Upper lobe of left lung (tissue), 6 donors: ENCODE results near the gene SLC8A2. TPM values are rescaled to one million over a fixed set of nuclear protein-coding genes. Genes with fewer than 3 reads are reported as not detected.
A peak's percentile ranks its signal among the peaks of the same experiment; 100 is the strongest.

ENCODE experiments used
- ATAC-seq, 2 donors: fragments of 200-7000 bp; cut with Tn5 transposase; one replicate each; pipeline ENCODE4 v1.9.1; 2022; ENCODE audit warnings: mild to moderate bottlenecking in 2 of 2, moderate library complexity in 2 of 2; ENCODE audit not compliant: low FRiP score in 2 of 2
- DNase-seq, 2 donors: peaks; one replicate each; pipeline ENCODE4 v3.0.0-alpha.2; 2019 to 2020
- H3K27ac ChIP-seq, 4 donors: fragments of 200-600 bp; sonication (generic); one replicate each; pipeline ENCODE4 v1.5.1; 2016 to 2019
- H3K27me3 ChIP-seq, 4 donors: fragments of 200-600 bp; sonication (generic); one replicate each; pipeline ENCODE4 v1.5.1; 2017 to 2019
- H3K36me3 ChIP-seq, 4 donors: fragments of 200-600 bp; sonication (generic); one replicate each; pipeline ENCODE4 v1.5.1; 2016 to 2019
- H3K4me1 ChIP-seq, 4 donors: fragments of 200-600 bp; sonication (generic); one replicate each; pipeline ENCODE4 v1.5.1; 2018 to 2019
- H3K4me3 ChIP-seq, 4 donors: fragments of 200-600 bp; sonication (generic); one replicate each; pipeline ENCODE4 v1.5.1; 2017 to 2019; ENCODE audit warnings: mild to moderate bottlenecking in 2 of 4, moderate library complexity in 1 of 4
- H3K9me3 ChIP-seq, 4 donors: fragments of 200-600 bp; sonication (generic); one replicate each; pipeline ENCODE4 v1.5.1; 2018 to 2019
- EP300 ChIP-seq, 4 donors: sonication (generic); formaldehyde crosslinking; IDR thresholded peaks; one replicate each; pipeline ENCODE4 v1.5.1; 2017; ENCODE audit warnings: antibody characterized with exemption in 4 of 4, control low read depth in 2 of 4
- POLR2A ChIP-seq, 4 donors: fragments of 450-650 bp; IDR thresholded peaks; one replicate each; pipeline ENCODE4 v1.5.1; 2016 to 2017; ENCODE audit warnings: antibody characterized with exemption in 4 of 4, mild to moderate bottlenecking in 2 of 4
- POLR2AphosphoS5 ChIP-seq, 2 donors: sonication (generic); formaldehyde crosslinking; IDR thresholded peaks; one replicate each; pipeline ENCODE4 v1.5.1; 2017; ENCODE audit warnings: antibody characterized with exemption in 2 of 2
- whole genome bisulfite sequencing, 2 donors: methylation state at CpG; one replicate each; pipeline ENCODE4 v1.1.5; 2017 to 2018; 5-methylcytosine and 5-hydroxymethylcytosine counted together
- total RNA-seq, 6 donors: library from RNA; depleted of rRNA in 4 of 6; stranded (reverse); fragments of >200 nt in 4 of 6; gene quantifications; one replicate each; pipeline versions ENCODE4 v1.1.0 to v1.2.1, GENCODE V29; 2016 to 2021
- TF ChIP-seq, protein P1 (sequence below), 6 experiments: fragments of 450-650 bp in 4 of 6; fragments of 200-600 bp in 2 of 6; sonication (generic) in 2 of 6; IDR thresholded peaks; one replicate each; pipeline ENCODE4 v1.5.1; 2016 to 2019; ENCODE audit warnings: antibody characterized with exemption in 6 of 6
- donor health status: DM: no; HTN: no; CAD: no; lungs with moderate emphysema.
- donor health status: DM: no; HTN: yes; CAD: no; lungs with severe emphysema.

The SLC8A2 gene
- total RNA-seq, 6 donors from 2014 or later = 0.11 to 0.64 (median 0.15) TPM; not detected in 3

DNA sequence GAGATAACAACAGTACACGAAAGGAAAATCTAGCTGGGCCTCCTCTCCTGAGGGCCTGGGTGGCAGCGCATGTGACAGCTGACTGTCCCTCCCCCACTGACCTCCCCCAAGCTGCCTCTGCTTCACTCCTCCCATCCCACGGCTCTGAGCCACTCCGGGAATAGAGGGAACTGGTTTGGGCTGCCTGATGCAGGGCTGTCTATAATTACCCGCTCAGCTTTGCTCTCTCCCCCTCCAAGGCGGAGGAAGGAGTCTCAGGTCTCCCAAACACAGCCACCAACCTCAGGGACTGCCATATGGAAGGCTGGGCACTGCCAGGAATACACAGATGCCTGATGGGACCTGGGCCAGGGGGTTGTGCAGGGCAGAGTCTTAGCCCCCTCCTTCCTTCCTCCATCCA lies 35.3 kb upstream of the SLC8A2 start:
- TF ChIP-seq POLR2AphosphoS5 (IDR thresholded peaks at IDR 0.05) (no peak), EP300 (IDR thresholded peaks at IDR 0.05) (no peak), POLR2A (IDR thresholded peaks at IDR 0.05) (no peak)
- TF ChIP-seq, protein P1, sequence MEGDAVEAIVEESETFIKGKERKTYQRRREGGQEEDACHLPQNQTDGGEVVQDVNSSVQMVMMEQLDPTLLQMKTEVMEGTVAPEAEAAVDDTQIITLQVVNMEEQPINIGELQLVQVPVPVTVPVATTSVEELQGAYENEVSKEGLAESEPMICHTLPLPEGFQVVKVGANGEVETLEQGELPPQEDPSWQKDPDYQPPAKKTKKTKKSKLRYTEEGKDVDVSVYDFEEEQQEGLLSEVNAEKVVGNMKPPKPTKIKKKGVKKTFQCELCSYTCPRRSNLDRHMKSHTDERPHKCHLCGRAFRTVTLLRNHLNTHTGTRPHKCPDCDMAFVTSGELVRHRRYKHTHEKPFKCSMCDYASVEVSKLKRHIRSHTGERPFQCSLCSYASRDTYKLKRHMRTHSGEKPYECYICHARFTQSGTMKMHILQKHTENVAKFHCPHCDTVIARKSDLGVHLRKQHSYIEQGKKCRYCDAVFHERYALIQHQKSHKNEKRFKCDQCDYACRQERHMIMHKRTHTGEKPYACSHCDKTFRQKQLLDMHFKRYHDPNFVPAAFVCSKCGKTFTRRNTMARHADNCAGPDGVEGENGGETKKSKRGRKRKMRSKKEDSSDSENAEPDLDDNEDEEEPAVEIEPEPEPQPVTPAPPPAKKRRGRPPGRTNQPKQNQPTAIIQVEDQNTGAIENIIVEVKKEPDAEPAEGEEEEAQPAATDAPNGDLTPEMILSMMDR (IDR thresholded peaks at IDR 0.05) = no peak
- ATAC-seq (no peak), DNase-seq (no peak)
- H3K27me3 ChIP-seq = no peaks in the 10 kb centered on the region
- WGBS, 2 donors = 61 to 77% methylated on average over 4 to 6 of the region's 6 CpGs
- H3K4me1 ChIP-seq = peaks cover 52 to 59% (median 53%) of the 10 kb centered on the region in 4 donors
- peaks cover 0 to 45% (median 21%) of the 10 kb centered on the region in 4 donors for H3K36me3 ChIP-seq
- H3K27ac ChIP-seq = peak overlapping the region in 1 of 4 donors; percentile 25
- H3K4me3 ChIP-seq = no peak overlapping the region
- H3K9me3 ChIP-seq = no peaks in the 10 kb centered on the region

DNA sequence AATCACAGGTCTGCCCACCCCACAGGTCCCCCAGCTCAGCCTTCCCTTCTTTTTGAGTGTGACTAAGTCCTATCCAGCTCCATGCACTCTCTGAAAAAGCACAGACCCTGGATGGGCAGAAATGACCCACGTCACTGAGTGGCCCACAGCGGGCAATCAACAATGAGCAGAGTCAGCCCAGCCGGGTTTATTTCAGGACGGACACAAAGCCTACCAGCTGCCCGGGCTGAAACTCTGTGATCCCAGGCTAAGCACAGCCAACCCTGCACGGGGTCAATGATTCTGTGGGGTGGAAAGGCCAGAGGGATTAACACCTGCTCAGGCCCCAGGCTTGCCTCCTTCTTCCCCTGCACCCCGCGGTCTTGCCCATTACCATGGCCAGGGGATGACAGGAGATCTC lies 34.8 kb upstream of the SLC8A2 start:
- WGBS, 2 donors = 83 to 96% methylated on average over 5 to 6 of the region's 8 CpGs
- Histone ChIP-seq H3K27me3 (no peaks in the 10 kb centered on the region), H3K27ac (no peak overlapping the region), H3K4me3 (no peak overlapping the region), H3K4me1 (peaks cover 47 to 54% (median 48%) of the 10 kb centered on the region in 4 donors), H3K9me3 (no peaks in the 10 kb centered on the region), H3K36me3 (peaks cover 0 to 51% (median 26%) of the 10 kb centered on the region in 4 donors)
- no peak for TF ChIP-seq EP300 (IDR thresholded peaks at IDR 0.05)
- no peak for TF ChIP-seq POLR2A (IDR thresholded peaks at IDR 0.05)
- TF ChIP-seq, protein P1 (IDR thresholded peaks at IDR 0.05) = no peak
- TF ChIP-seq POLR2AphosphoS5 (IDR thresholded peaks at IDR 0.05) = no peak
- no peak for ATAC-seq
- DNase-seq = no peak

DNA sequence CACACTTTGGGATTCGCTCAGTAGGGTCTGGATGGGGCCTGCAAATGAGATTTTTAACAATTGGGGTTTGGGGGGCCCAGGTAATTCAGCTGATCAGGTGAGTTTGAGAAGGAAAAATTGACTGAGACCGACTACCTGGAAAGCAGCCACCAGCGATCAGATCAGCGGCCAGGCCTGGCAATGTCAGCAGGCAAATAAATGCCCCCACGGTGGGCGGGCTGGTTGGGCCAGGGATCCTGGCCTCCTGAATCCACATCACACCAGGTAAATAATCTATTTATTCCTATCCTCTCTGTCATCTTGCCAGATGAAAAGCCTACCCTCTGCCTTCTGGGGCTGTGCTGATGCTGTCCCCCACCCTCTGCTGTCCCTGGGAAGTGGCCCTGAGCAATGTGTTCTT lies 33.8 kb upstream of the SLC8A2 start:
- Histone ChIP-seq H3K27me3 (no peaks in the 10 kb centered on the region), H3K4me3 (no peak overlapping the region), H3K9me3 (no peaks in the 10 kb centered on the region), H3K27ac (no peak overlapping the region), H3K4me1 (peaks cover 37 to 44% (median 38%) of the 10 kb centered on the region in 4 donors), H3K36me3 (peaks cover 0 to 58% (median 35%) of the 10 kb centered on the region in 4 donors)
- 94 to 98% methylated on average over 6 of the region's 6 CpGs for WGBS, 2 donors
- DNase-seq (no peak), ATAC-seq (no peak)
- TF ChIP-seq POLR2A (IDR thresholded peaks at IDR 0.05) = no peak
- TF ChIP-seq EP300 (IDR thresholded peaks at IDR 0.05) = no peak
- no peak for TF ChIP-seq POLR2AphosphoS5 (IDR thresholded peaks at IDR 0.05)
- TF ChIP-seq, protein P1 (IDR thresholded peaks at IDR 0.05) = no peak

DNA sequence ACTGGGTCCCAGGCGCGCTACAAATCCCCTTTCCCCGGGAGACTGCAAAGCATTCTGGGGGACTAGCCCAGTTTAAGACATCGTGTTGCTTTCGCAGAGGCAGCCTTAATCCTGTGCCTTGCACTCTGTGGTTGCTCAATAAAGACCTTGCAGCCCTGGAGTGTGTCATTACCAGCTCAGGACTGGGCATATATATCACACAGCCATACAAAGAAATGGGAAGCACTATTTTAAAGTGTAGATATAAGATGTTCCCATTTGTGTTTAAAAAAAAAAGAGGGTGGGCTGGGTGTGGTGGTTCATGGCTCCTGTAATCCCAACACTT lies 32.1 kb upstream of the SLC8A2 start:
- H3K27ac ChIP-seq = no peak overlapping the region
- TF ChIP-seq, protein P1 (IDR thresholded peaks at IDR 0.05) = no peak
- no peak for TF ChIP-seq POLR2A (IDR thresholded peaks at IDR 0.05)
- TF ChIP-seq POLR2AphosphoS5 (IDR thresholded peaks at IDR 0.05) = no peak
- no peak for TF ChIP-seq EP300 (IDR thresholded peaks at IDR 0.05)
- DNase-seq (no peak), ATAC-seq (no peak)
- no peaks in the 10 kb centered on the region for H3K27me3 ChIP-seq
- 75 to 94% methylated on average over 4 to 5 of the region's 5 CpGs for WGBS, 2 donors
- H3K9me3 ChIP-seq = no peaks in the 10 kb centered on the region
- peaks cover 2 to 71% (median 50%) of the 10 kb centered on the region in 4 donors for H3K36me3 ChIP-seq
- peaks cover 22 to 28% (median 23%) of the 10 kb centered on the region in 4 donors for H3K4me1 ChIP-seq
- no peak overlapping the region for H3K4me3 ChIP-seq

DNA sequence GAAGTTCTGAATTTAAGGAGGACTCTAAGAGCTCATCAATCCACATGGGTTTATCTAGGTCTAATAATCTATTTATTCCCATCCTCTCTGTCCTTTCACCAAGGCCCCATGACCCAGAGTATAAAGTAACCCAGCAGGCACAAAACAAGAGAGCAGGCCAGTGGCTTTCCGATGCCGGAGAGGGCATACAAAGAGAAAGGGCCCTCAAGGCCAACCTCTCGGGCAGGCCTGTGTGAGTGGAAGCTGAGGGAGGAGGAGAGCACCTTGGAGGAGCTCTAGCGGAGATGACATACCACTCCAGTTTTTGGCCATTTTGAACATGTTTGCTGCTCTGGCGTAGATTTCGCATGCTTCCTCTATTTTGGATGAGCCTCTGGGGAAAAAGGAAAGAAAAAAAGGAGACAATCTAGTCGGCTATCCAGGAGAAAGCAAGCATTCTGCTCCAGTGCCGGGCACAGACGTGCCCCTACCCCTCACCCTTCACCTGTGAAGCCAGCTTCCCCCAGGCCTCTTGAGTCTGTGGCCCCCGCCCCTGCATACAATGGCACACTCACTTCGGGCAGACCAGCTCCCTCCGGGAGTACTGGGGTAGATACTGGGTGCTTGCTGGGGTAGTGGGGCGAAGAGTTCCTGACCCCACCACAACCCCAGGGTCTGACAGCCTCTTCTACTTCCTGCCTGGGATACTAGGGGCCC lies 31.6 kb upstream of the SLC8A2 start:
- H3K27me3 ChIP-seq = no peaks in the 10 kb centered on the region
- no peak overlapping the region for H3K4me3 ChIP-seq
- ATAC-seq (no peak), DNase-seq (no peak)
- H3K27ac ChIP-seq = no peak overlapping the region
- TF ChIP-seq POLR2AphosphoS5 (IDR thresholded peaks at IDR 0.05) (no peak), POLR2A (IDR thresholded peaks at IDR 0.05) (no peak), EP300 (IDR thresholded peaks at IDR 0.05) (no peak)
- TF ChIP-seq, protein P1 (IDR thresholded peaks at IDR 0.05) = no peak
- WGBS, 2 donors = 96 to 97% methylated on average over 11 to 13 of the region's 13 CpGs
- peaks cover 2 to 76% (median 55%) of the 10 kb centered on the region in 4 donors for H3K36me3 ChIP-seq
- H3K9me3 ChIP-seq = no peaks in the 10 kb centered on the region
- peaks cover 16 to 23% (median 18%) of the 10 kb centered on the region in 4 donors for H3K4me1 ChIP-seq
